Endothelial cell of umbilical vein (primary cell): ENCODE results near the gene SLC11A1. TPM values are rescaled to one million over a fixed set of nuclear protein-coding genes. Genes with fewer than 3 reads are reported as not detected.

Source experiments
- BruUV-seq: library from RNA; stranded (reverse); fragments of 400-500 nt; replicated peaks from 2 replicates; lab custom pipeline; 2021; lab: Mats Ljungman, UMichigan
- CTCF ChIA-PET: fragments of 300-600, 350-600 bp; sonication (Branson Sonifier 250); formaldehyde crosslinking; loops from one replicate; lab custom pipeline; 2021; ENCODE audit warnings: antibody characterized with exemption, inconsistent platforms; lab: Charles Lee
- POLR2A ChIA-PET: fragments of 300-600, 350-600 bp; sonication (Branson Sonifier 250); formaldehyde crosslinking; loops from one replicate; lab custom pipeline; 2021; ENCODE audit warnings: antibody characterized with exemption, inconsistent platforms; lab: Charles Lee
- DNase-seq: peaks from one replicate; pipeline ENCODE4 v3.0.0-alpha.2; 2011; ENCODE audit warnings: low read depth, low spot score
- FAIRE-seq: peaks from 2 replicates; lab custom pipeline; 2011; peaks lifted over from hg19 to GRCh38; lab: Jason Lieb, UNC
- H2AFZ ChIP-seq: 2 replicates; pipeline ENCODE4 v1.6.0; 2012; ENCODE audit warnings: low read depth, low read length, control low read depth, inconsistent platforms
- H3K27ac ChIP-seq: 2 replicates; pipeline ENCODE4 v1.5.1; 2011; ENCODE audit warnings: low read depth, mild to moderate bottlenecking, control low read depth, low read length, moderate library complexity; ENCODE audit not compliant: insufficient read depth
- H3K27me3 ChIP-seq, 2 experiments: 2 replicates each; pipeline versions ENCODE4 v1.6.0 to v1.6.1; 2011; ENCODE audit warnings: low read length in 2 of 2, mixed read lengths in 1 of 2; ENCODE audit not compliant: control insufficient read depth in 2 of 2, insufficient read depth in 2 of 2
- H3K36me3 ChIP-seq, 2 experiments: 2 replicates in 1 of 2; 3 replicates in 1 of 2; pipeline ENCODE4 v1.5.1; 2011; ENCODE audit warnings: low read length in 2 of 2, mild to moderate bottlenecking in 1 of 2, moderate library complexity in 1 of 2; ENCODE audit not compliant: control insufficient read depth in 2 of 2, insufficient read depth in 2 of 2; ENCODE audit errors: extremely low read depth in 1 of 2
- H3K4me1 ChIP-seq: 3 replicates; pipeline ENCODE4 v1.5.1; 2011; ENCODE audit warnings: mild to moderate bottlenecking, low read length; ENCODE audit not compliant: control insufficient read depth, insufficient read depth; ENCODE audit errors: extremely low read depth
- H3K4me2 ChIP-seq: 2 replicates; pipeline ENCODE4 v1.6.1; 2011; ENCODE audit warnings: low read length, control low read depth, mixed read lengths; ENCODE audit not compliant: insufficient read depth
- H3K4me3 ChIP-seq, 3 experiments: fragments of 200-600 bp in 1 of 3; sonication (generic), shearing (Covaris generic) in 1 of 3; replicated peaks in 1 of 3; 2 replicates each; pipeline ENCODE4 v1.5.1; 2011 to 2016; ENCODE audit warnings: control low read depth in 3 of 3, low read length in 3 of 3, mild to moderate bottlenecking in 2 of 3, inconsistent platforms in 1 of 3, low read depth in 1 of 3, moderate library complexity in 1 of 3; ENCODE audit not compliant: insufficient read depth in 1 of 3
- H3K79me2 ChIP-seq: 2 replicates; pipeline ENCODE4 v1.6.0; 2012; ENCODE audit warnings: low read length, inconsistent platforms; ENCODE audit not compliant: control insufficient read depth, insufficient read depth
- H3K9ac ChIP-seq: replicated peaks from 2 replicates; pipeline ENCODE3; 2011; ENCODE audit warnings: low read length, control low read depth; ENCODE audit not compliant: insufficient read depth; ENCODE audit errors: extremely low read depth
- H3K9me1 ChIP-seq: replicated peaks from 3 replicates; pipeline ENCODE4 v1.6.0; 2011; ENCODE audit warnings: mild to moderate bottlenecking, low read length; ENCODE audit not compliant: control insufficient read depth, insufficient read depth; ENCODE audit errors: extremely low read depth
- H3K9me3 ChIP-seq: replicated peaks from 2 replicates; pipeline ENCODE4 v1.5.1; 2012; ENCODE audit warnings: low read length, inconsistent platforms; ENCODE audit not compliant: control insufficient read depth, insufficient read depth
- H4K20me1 ChIP-seq: replicated peaks from 2 replicates; pipeline ENCODE3; 2011; ENCODE audit warnings: mild to moderate bottlenecking, low read length; ENCODE audit not compliant: control insufficient read depth, insufficient read depth; ENCODE audit errors: extremely low read depth
- EZH2 ChIP-seq: IDR thresholded peaks from 2 replicates; pipeline ENCODE4 v1.6.1; 2012; ENCODE audit warnings: borderline replicate concordance, low read depth, mild to moderate bottlenecking, moderate library complexity, low read length, inconsistent platforms; ENCODE audit not compliant: severe bottlenecking
- FOS ChIP-seq: IDR thresholded peaks from 2 replicates; pipeline ENCODE4 v1.6.1; 2011; ENCODE audit warnings: mild to moderate bottlenecking, low read length, moderate library complexity, borderline replicate concordance; ENCODE audit not compliant: insufficient read depth
- GATA2 ChIP-seq: IDR thresholded peaks from 2 replicates; pipeline ENCODE4 v1.7.0; 2011; ENCODE audit warnings: low read depth, mild to moderate bottlenecking, moderate library complexity, mixed read lengths, low read length; ENCODE audit not compliant: insufficient read length, insufficient read depth
- JUN ChIP-seq: IDR thresholded peaks from 2 replicates; pipeline ENCODE4 v1.6.1; 2011; ENCODE audit warnings: borderline replicate concordance, low read depth; ENCODE audit not compliant: insufficient read length, insufficient read depth
- MYC ChIP-seq: IDR thresholded peaks from one replicate; pipeline ENCODE4 v1.6.1; 2011; ENCODE audit warnings: mild to moderate bottlenecking, low read depth, low read length
- POLR2A ChIP-seq: IDR thresholded peaks from 2 replicates; pipeline ENCODE4 v1.6.1; 2012; ENCODE audit warnings: low read depth, mild to moderate bottlenecking, control low read depth, low read length
- POLR2AphosphoS5 ChIP-seq: IDR thresholded peaks from 2 replicates; pipeline ENCODE4 v1.6.1; 2012; ENCODE audit warnings: low read depth, mild to moderate bottlenecking, control low read depth, low read length, moderate library complexity; ENCODE audit not compliant: insufficient read depth
- dilution Hi-C: fragments of 300-500 bp; cut with MboI; formaldehyde crosslinking; loops from one replicate; pipeline ENCODE4 v1.15.0; 2019; ENCODE audit warnings: low sequenced_read_pairs; ENCODE audit not compliant: extremely low pct_ligation_motif_present
- intact Hi-C: fragments of 100-400 bp; cut with micrococcal nuclease; formaldehyde crosslinking; loops from one replicate; pipeline ENCODE4 v1.10.0; 2022
- polyA plus RNA-seq, 4 experiments: library from polyadenylated mRNA; depleted of rRNA in 3 of 4; stranded (reverse) in 3 of 4; unstranded in 1 of 4; fragments of >200 nt; gene quantifications; 2 replicates each; pipeline versions ENCODE4 v1.2.1 to v1.2.3, GENCODE V29; 2011 to 2012; ENCODE audit warnings: missing spikeins in 1 of 4
- total RNA-seq: library from RNA; stranded (reverse); gene quantifications from 2 replicates; pipeline ENCODE4 v1.2.3, GENCODE V29; 2021
- TF ChIP-seq, protein P1 (sequence below): IDR thresholded peaks from 2 replicates; pipeline ENCODE4 v1.6.1; 2011; ENCODE audit not compliant: insufficient read depth, insufficient read length
- TF ChIP-seq, protein P2 (sequence below), 2 donors: IDR thresholded peaks; 1 replicate in 1 of 2; 2 replicates in 1 of 2; pipeline ENCODE4 v1.5.1; 2011; ENCODE audit warnings: low read length in 2 of 2, mild to moderate bottlenecking in 2 of 2, moderate library complexity in 2 of 2, control low read depth in 1 of 2, inconsistent platforms in 1 of 2, low read depth in 1 of 2; ENCODE audit not compliant: insufficient read depth in 1 of 2; ENCODE audit errors: extremely low read depth in 1 of 2

Gene SLC11A1
- total and polyA plus RNA-seq, 2 donors (not counting 3 experiments of a cell fraction or from before 2014, with no cell fraction given), result 0.03 TPM; not detected in 1

DNA sequence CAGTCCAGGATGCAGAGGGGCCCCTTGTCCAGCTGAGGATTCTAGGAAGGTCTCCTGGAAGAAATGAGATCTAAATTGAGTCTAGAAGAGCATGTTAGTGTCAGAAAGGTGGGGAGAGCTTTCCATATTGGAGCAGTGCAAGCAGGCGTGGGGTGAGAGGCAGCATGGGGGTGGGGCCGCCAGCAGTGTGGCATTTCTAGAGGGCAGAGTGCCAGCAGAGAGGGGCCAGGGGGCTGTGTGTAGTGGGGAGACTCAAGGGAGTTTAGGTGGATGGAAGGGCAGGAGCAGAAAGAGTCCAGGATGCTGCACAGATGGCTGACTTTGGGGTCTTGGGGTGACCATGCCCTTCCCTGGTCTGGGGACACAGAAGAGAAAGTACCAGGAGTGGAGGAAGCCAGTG, 39.0 kb downstream of the SLC11A1 start:
- Histone ChIP-seq H4K20me1 (no peaks in the 10 kb centered on the region), H3K27me3 (no peaks in the 10 kb centered on the region), H3K4me3 (no peak overlapping the region), H3K4me2 (no peak overlapping the region), H3K79me2 (no peaks in the 10 kb centered on the region), H3K27ac (no peak overlapping the region), H3K9ac (no peak overlapping the region), H3K9me1 (no peaks in the 10 kb centered on the region), H3K36me3 (no peaks in the 10 kb centered on the region), H3K9me3 (no peaks in the 10 kb centered on the region), H3K4me1 (no peaks in the 10 kb centered on the region), H2AFZ (no peak overlapping the region)
- no TSS peak for BruUV-seq
- CTCF ChIA-PET, result no interaction called here
- DNase-seq (no peak), FAIRE-seq (no peak)
- dilution Hi-C loops, result no loop called here
- TF ChIP-seq MYC (no peak), FOS (no peak), POLR2A (no peak), POLR2AphosphoS5 (no peak), JUN (no peak), GATA2 (no peak), EZH2 (no peak)
- TF ChIP-seq, protein P1, sequence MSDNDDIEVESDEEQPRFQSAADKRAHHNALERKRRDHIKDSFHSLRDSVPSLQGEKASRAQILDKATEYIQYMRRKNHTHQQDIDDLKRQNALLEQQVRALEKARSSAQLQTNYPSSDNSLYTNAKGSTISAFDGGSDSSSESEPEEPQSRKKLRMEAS, result no peak
- TF ChIP-seq, protein P2, sequence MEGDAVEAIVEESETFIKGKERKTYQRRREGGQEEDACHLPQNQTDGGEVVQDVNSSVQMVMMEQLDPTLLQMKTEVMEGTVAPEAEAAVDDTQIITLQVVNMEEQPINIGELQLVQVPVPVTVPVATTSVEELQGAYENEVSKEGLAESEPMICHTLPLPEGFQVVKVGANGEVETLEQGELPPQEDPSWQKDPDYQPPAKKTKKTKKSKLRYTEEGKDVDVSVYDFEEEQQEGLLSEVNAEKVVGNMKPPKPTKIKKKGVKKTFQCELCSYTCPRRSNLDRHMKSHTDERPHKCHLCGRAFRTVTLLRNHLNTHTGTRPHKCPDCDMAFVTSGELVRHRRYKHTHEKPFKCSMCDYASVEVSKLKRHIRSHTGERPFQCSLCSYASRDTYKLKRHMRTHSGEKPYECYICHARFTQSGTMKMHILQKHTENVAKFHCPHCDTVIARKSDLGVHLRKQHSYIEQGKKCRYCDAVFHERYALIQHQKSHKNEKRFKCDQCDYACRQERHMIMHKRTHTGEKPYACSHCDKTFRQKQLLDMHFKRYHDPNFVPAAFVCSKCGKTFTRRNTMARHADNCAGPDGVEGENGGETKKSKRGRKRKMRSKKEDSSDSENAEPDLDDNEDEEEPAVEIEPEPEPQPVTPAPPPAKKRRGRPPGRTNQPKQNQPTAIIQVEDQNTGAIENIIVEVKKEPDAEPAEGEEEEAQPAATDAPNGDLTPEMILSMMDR (IDR thresholded peaks at IDR 0.05; ENCODE audit: extremely low read depth in 1 of 2, insufficient read depth in 1 of 2, low read depth in 1 of 2, low read length in 2 of 2), result no peak
- intact Hi-C loops, result no loop called here
- POLR2A ChIA-PET, result no interaction called here
